Colonic mucosa (tissue), 4 donors: Measurements from ENCODE around the gene PDE10A. TPM values are rescaled to one million over a fixed set of nuclear protein-coding genes. Genes with fewer than 3 reads are reported as not detected.
"Not testable (repeated sequence)": the region's sequence is repeated elsewhere in the genome, so short reads cannot be mapped to it uniquely, and the experiment has no call there.

Experiments used
- DNase-seq: peaks from one replicate; pipeline ENCODE4 v3.0.0-alpha.2; 2020
- H3K27ac ChIP-seq: fragments of 200-600 bp; one replicate; pipeline ENCODE4 v1.8.0; 2021
- H3K27me3 ChIP-seq: fragments of 200-600 bp; one replicate; pipeline ENCODE4 v1.8.0; 2021
- H3K36me3 ChIP-seq: fragments of 200-600 bp; one replicate; pipeline ENCODE4 v1.8.0; 2021
- H3K4me1 ChIP-seq: fragments of 200-600 bp; one replicate; pipeline ENCODE4 v1.8.0; 2021; ENCODE audit warnings: mild to moderate bottlenecking
- H3K4me3 ChIP-seq: fragments of 200-600 bp; one replicate; pipeline ENCODE4 v1.8.0; 2021
- H3K9ac ChIP-seq, 2 donors: one replicate each; pipeline ENCODE4 v1.7.0; 2013; ENCODE audit warnings: control low read depth in 2 of 2, low read depth in 2 of 2, low read length in 2 of 2
- H3K9me3 ChIP-seq: fragments of 200-600 bp; one replicate; pipeline ENCODE4 v1.8.0; 2021
- intact Hi-C: fragments of 100-400 bp; cut with DNase I; formaldehyde crosslinking; loops from one replicate; pipeline ENCODE4 v1.14.1; 2022
- total RNA-seq, 2 donors: library from RNA; stranded (reverse); fragmentation: NEBNext Ultra II Directional in 1 of 2; extraction: Animal tissue kit (Norgen Biotek cat#: 25700) in 1 of 2; gene quantifications; one replicate each; pipeline ENCODE4 v1.2.1, GENCODE V29; 2021
- TF ChIP-seq, protein P1 (sequence below): fragments of 200-600 bp; IDR thresholded peaks from one replicate; pipeline ENCODE4 v1.8.0; 2022; ENCODE audit warnings: antibody characterized with exemption, mild to moderate bottlenecking
- donor health status: healthy.
- donor health status: DM: no; HTN: no; CAD: no.
- donor health status: DM: no; HTN: no; CAD: no.

Gene PDE10A
- total RNA-seq, 2 donors from 2014 or later: 0.37 to 3.4 TPM

DNA sequence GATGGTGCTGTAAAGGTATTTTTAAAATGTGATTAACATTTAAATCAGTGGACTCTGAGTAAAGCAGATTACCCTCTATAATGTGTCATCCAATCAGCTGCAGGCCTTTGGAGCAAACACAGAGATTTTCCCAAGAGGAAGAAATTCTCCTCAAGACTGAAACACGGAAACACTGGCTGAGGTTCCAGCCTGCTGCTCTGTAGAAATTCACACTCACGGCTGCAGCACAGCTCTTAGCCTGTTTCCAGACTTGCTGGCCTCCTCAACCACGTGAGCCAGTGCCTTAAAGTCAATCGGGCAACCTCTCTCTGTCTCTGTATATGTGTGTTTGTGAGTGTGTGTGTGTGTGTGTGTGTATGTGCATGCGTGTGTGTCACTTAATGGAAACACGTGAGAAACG lies 41.1 kb downstream of the PDE10A start:
- H3K36me3 ChIP-seq: no peaks in the 10 kb centered on the region
- H3K9ac ChIP-seq: no peak overlapping the region
- no peak for DNase-seq
- H3K4me1 ChIP-seq: no peaks in the 10 kb centered on the region
- H3K4me3 ChIP-seq: no peak overlapping the region
- no peaks in the 10 kb centered on the region for H3K9me3 ChIP-seq
- TF ChIP-seq, protein P1, sequence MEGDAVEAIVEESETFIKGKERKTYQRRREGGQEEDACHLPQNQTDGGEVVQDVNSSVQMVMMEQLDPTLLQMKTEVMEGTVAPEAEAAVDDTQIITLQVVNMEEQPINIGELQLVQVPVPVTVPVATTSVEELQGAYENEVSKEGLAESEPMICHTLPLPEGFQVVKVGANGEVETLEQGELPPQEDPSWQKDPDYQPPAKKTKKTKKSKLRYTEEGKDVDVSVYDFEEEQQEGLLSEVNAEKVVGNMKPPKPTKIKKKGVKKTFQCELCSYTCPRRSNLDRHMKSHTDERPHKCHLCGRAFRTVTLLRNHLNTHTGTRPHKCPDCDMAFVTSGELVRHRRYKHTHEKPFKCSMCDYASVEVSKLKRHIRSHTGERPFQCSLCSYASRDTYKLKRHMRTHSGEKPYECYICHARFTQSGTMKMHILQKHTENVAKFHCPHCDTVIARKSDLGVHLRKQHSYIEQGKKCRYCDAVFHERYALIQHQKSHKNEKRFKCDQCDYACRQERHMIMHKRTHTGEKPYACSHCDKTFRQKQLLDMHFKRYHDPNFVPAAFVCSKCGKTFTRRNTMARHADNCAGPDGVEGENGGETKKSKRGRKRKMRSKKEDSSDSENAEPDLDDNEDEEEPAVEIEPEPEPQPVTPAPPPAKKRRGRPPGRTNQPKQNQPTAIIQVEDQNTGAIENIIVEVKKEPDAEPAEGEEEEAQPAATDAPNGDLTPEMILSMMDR: no peak
- no peak overlapping the region for H3K27ac ChIP-seq
- intact Hi-C loops: no loop called here
- H3K27me3 ChIP-seq: no peaks in the 10 kb centered on the region

DNA sequence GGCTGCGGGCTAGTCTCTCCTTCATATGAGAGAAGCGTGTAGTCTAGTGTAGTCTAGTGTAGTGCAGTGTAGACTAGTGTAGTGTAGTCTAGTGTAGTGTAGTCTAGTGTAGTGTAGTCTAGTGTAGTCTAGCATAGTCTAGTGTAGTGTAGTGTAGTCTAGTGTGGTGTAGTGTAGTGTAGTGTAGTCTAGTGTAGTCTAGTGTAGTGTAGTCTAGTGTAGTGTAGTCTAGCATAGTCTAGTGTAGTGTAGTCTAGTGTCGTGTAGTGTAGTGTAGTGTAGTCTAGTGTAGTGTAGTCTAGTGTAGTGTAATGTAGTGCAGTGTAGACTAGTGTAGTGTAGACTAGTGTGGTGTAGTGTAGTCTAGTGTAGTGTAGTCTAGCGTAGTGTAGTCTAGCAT lies 44.1 kb downstream of the PDE10A start:
- intact Hi-C loops, H3K9ac ChIP-seq, H3K27me3 ChIP-seq, H3K9me3 ChIP-seq, DNase-seq, H3K27ac ChIP-seq, H3K36me3 ChIP-seq, H3K4me3 ChIP-seq, H3K4me1 ChIP-seq: not testable (repeated sequence)

DNA sequence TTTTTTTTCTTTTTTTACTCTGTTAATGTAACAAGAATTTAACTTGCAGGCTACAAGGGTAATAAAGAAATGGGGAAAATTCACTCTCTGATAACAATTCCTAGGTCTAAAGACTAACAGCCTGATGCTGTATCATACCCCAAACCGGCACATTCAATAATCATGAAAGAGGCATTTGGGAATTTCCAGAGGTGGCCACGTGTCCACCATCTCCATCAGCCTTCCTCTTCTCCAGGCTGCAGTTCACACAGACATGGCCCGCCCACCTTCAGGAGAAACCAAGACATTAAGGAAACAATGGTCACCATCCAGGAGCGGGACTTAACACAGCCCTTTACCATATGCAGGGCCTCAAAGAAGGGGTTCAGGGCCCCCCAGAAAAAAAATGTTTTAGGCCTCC lies 44.8 kb downstream of the PDE10A start:
- Histone ChIP-seq H3K9ac (no peak overlapping the region), H3K36me3 (no peaks in the 10 kb centered on the region), H3K4me1 (no peaks in the 10 kb centered on the region), H3K27me3 (no peaks in the 10 kb centered on the region), H3K4me3 (no peak overlapping the region), H3K9me3 (no peaks in the 10 kb centered on the region), H3K27ac (no peak overlapping the region)
- no peak for DNase-seq
- intact Hi-C loops: no loop called here
- TF ChIP-seq, protein P1: no peak

DNA sequence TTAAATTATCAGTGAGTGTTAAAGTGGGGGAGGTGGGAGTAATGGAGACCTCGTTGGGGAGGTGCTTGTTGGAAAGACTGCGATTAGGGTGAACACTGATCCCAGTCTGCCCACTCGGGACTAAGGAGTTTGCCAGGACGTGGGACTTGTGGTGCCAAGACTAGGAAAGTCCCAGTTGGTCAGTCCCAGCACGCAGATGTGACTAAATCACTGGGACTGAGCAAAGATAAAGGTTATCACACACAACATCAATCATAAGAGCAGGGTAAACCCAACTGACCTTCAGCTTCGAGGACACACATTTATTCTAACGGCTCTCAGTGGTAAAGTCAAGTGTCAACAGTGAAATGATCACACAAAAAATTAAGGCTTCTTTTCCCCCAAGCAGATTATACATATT lies 45.5 kb downstream of the PDE10A start:
- H3K4me3 ChIP-seq: no peak overlapping the region
- no peaks in the 10 kb centered on the region for H3K36me3 ChIP-seq
- H3K27me3 ChIP-seq: no peaks in the 10 kb centered on the region
- no peak for DNase-seq
- no peak overlapping the region for H3K27ac ChIP-seq
- H3K9me3 ChIP-seq: no peaks in the 10 kb centered on the region
- H3K4me1 ChIP-seq: no peaks in the 10 kb centered on the region
- intact Hi-C loops: no loop called here
- TF ChIP-seq, protein P1: no peak
- H3K9ac ChIP-seq: no peak overlapping the region

DNA sequence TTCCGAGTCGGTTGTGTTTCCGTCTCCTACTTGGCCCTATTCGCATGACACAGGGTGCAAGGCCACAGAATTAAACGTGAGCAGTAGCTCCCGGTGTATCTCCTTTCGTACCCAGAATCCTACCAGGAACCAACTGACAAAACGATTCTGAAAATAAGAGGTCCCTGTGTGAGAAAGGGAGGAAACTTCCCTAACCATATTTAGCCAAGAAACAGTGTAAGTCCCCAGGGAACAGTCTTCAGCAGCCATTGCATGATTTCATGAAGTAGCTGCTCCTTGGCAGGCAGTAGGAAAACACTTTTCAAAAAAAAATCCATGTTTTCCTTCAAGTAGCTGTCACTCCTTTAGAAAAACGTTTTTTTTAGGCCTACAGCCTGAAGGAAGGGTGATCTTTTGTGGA lies 46.9 kb downstream of the PDE10A start:
- H3K36me3 ChIP-seq: no peaks in the 10 kb centered on the region
- intact Hi-C loops: no loop called here
- no peak for DNase-seq
- H3K9me3 ChIP-seq: no peaks in the 10 kb centered on the region
- no peaks in the 10 kb centered on the region for H3K4me1 ChIP-seq
- no peak overlapping the region for H3K4me3 ChIP-seq
- no peak overlapping the region for H3K9ac ChIP-seq
- no peak overlapping the region for H3K27ac ChIP-seq
- no peaks in the 10 kb centered on the region for H3K27me3 ChIP-seq
- TF ChIP-seq, protein P1: no peak

DNA sequence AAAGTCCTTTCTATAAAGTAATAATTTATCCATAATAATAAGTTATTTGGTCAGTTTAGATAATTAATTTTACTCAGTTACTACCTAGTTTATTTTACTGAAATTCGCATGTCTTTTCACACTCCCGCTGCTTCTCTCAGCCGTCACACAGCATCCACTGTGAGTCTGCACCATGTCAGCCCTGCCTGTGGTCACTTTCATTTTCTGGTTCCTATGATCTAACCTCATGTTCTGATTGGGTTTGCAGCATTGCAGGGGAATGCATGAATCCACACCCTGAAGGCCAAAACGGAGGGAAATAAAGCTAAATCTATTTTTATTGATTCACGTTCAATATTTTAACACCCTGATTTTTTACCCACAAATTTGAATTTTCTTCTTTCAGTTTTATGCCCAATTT lies 47.4 kb downstream of the PDE10A start:
- no peaks in the 10 kb centered on the region for H3K27me3 ChIP-seq
- intact Hi-C loops: no loop called here
- DNase-seq: no peak
- H3K9me3 ChIP-seq: no peaks in the 10 kb centered on the region
- H3K27ac ChIP-seq: no peak overlapping the region
- no peak overlapping the region for H3K4me3 ChIP-seq
- no peaks in the 10 kb centered on the region for H3K4me1 ChIP-seq
- H3K36me3 ChIP-seq: no peaks in the 10 kb centered on the region
- TF ChIP-seq, protein P1: no peak
- H3K9ac ChIP-seq: no peak overlapping the region
